HFFc6 (cell line): ENCODE results near the gene SMIM36. TPM values are rescaled to one million over a fixed set of nuclear protein-coding genes. Genes with fewer than 3 reads are reported as not detected.
"Not testable (repeated sequence)": the region's sequence is repeated elsewhere in the genome, so short reads cannot be mapped to it uniquely, and the experiment has no call there.

Experiments used
- DNase-seq: peaks from one replicate; pipeline ENCODE4 v3.0.0-alpha.2; 2018
- H3K27ac Mint-ChIP-seq: 2 replicates; pipeline ENCODE4 v1.8.0; 2020; ENCODE audit warnings: mild to moderate bottlenecking, mixed read lengths
- H3K27me3 Mint-ChIP-seq: 2 replicates; pipeline ENCODE4 v1.8.0; 2021; ENCODE audit warnings: mild to moderate bottlenecking, moderate library complexity, mixed read lengths; ENCODE audit not compliant: insufficient read depth
- H3K36me3 Mint-ChIP-seq: 2 replicates; pipeline ENCODE4 v1.8.0; 2021; ENCODE audit warnings: low read depth, mixed read lengths
- H3K4me1 Mint-ChIP-seq: 2 replicates; pipeline ENCODE4 v1.8.0; 2020; ENCODE audit warnings: low read depth, mixed read lengths
- H3K4me3 Mint-ChIP-seq: 2 replicates; pipeline ENCODE4 v1.8.0; 2020; ENCODE audit warnings: mild to moderate bottlenecking, moderate library complexity, mixed read lengths
- H3K9me3 Mint-ChIP-seq: 2 replicates; pipeline ENCODE4 v1.8.0; 2020; ENCODE audit warnings: mild to moderate bottlenecking, mixed read lengths
- total RNA-seq, 6 experiments: library from RNA; stranded (reverse); fragmentation: NEBNext Ultra II Directional; extraction: Animal tissue kit (Norgen Biotek cat#: 25700); gene quantifications; 2 replicates in 1 of 6; 3 replicates in 5 of 6; pipeline ENCODE4 v1.2.3, GENCODE V29; 2021
- TF ChIP-seq, protein P1 (sequence below): fragments of 200-600 bp; sonication (generic); IDR thresholded peaks from 2 replicates; pipeline ENCODE4 v1.5.0; 2021; ENCODE audit warnings: antibody characterized with exemption, mild to moderate bottlenecking

SMIM36 gene
- total RNA-seq, 6 experiments from 2014 or later, result not detected

DNA sequence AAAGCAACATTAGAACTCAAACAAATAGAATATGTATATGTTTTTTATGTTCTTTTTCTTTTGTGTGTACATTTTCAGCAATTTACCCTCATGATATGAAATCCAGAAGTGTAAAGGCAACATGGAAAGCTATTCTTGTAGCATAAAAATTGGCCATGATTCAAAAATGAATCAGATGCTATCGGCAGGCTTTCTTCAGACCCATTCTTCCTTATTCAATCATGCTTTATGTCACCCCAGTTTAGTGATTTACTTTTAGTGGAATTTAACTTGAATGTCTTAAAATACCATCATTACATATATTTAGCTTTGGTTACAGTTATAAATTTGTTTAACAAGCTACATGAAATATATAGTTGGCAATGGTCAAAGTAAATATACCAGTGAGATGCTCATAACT, 21.4 kb upstream of the SMIM36 start:
- H3K27ac Mint-ChIP-seq, result no peak overlapping the region
- peaks cover 7% of the 10 kb centered on the region for H3K27me3 Mint-ChIP-seq
- H3K4me3 Mint-ChIP-seq, result no peak overlapping the region
- TF ChIP-seq, protein P1, sequence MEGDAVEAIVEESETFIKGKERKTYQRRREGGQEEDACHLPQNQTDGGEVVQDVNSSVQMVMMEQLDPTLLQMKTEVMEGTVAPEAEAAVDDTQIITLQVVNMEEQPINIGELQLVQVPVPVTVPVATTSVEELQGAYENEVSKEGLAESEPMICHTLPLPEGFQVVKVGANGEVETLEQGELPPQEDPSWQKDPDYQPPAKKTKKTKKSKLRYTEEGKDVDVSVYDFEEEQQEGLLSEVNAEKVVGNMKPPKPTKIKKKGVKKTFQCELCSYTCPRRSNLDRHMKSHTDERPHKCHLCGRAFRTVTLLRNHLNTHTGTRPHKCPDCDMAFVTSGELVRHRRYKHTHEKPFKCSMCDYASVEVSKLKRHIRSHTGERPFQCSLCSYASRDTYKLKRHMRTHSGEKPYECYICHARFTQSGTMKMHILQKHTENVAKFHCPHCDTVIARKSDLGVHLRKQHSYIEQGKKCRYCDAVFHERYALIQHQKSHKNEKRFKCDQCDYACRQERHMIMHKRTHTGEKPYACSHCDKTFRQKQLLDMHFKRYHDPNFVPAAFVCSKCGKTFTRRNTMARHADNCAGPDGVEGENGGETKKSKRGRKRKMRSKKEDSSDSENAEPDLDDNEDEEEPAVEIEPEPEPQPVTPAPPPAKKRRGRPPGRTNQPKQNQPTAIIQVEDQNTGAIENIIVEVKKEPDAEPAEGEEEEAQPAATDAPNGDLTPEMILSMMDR, result no peak
- DNase-seq, result no peak
- H3K4me1 Mint-ChIP-seq, result peaks cover 21% of the 10 kb centered on the region; the same call in 1 of the 2 replicates
- no peaks in the 10 kb centered on the region for H3K36me3 Mint-ChIP-seq
- H3K9me3 Mint-ChIP-seq, result no peaks in the 10 kb centered on the region

DNA sequence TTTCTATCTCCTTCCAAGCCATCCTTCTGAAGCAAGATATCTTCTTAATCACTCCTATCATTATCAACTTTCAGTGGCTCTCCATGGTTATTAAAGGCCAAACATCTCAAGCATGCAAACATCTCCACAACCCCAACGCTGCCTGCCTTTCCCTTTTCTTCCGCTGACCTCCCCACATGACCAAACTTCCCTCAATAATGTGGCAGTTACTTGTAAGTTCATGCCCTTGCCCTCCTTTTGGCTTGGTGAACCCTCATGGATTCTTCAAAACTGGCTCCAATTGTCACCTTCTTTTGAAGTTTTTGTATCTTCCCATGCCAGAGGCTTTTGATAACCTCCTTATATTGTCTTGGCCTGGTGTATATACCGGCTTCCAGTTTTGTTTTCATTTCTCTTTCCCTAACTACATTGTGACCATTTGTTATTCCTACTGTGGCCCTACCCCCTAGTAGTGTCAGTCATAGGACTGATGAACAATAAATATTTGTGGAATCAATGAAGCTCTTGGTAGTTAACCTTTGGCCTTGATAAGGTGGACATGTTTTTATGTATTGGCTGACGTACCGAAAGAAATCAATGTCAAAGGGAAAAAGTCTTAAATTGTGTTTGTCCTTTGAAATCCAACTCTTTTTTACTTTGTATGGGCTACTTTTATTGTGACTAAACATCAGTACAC, 19.9 kb upstream of the SMIM36 start:
- H3K9me3 Mint-ChIP-seq, result no peaks in the 10 kb centered on the region
- H3K4me3 Mint-ChIP-seq, result no peak overlapping the region
- H3K4me1 Mint-ChIP-seq, result peaks cover 21% of the 10 kb centered on the region; the same call in 1 of the 2 replicates
- no peak overlapping the region for H3K27ac Mint-ChIP-seq
- DNase-seq, result no peak
- H3K36me3 Mint-ChIP-seq, result no peaks in the 10 kb centered on the region
- TF ChIP-seq, protein P1, result no peak
- H3K27me3 Mint-ChIP-seq, result peaks cover 7% of the 10 kb centered on the region

DNA sequence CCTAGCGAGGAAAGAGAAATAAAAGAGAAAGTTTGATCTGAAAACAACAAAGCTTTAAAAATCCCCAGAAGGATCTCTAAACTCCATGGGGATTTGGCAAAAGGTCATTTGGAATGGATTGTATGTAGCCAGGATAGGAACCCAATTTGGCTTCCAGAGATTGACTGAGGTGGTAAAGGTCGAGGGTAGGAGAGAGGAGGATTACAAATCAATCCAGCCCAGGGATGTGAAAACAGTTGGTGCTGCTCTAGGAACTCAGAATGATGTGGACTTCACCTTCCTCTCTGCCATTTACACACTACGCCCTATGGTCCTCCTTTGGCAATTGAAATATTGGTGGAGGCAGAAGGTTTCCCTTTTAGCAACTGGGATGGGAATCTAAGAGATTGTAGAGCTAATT, 18.8 kb upstream of the SMIM36 start:
- no peak overlapping the region for H3K4me3 Mint-ChIP-seq
- no peaks in the 10 kb centered on the region for H3K9me3 Mint-ChIP-seq
- no peak for DNase-seq
- H3K27ac Mint-ChIP-seq, result no peak overlapping the region
- no peaks in the 10 kb centered on the region for H3K36me3 Mint-ChIP-seq
- peaks cover 7% of the 10 kb centered on the region for H3K27me3 Mint-ChIP-seq
- peaks cover 21% of the 10 kb centered on the region; the same call in 1 of the 2 replicates for H3K4me1 Mint-ChIP-seq
- TF ChIP-seq, protein P1, result no peak

- Mint-ChIP-seq H3K9me3 (no peaks in the 10 kb centered on the region), H3K4me1 (peaks cover 3% of the 10 kb centered on the region; the same call in 1 of the 2 replicates), H3K4me3 (no peak overlapping the region), H3K27ac (no peak overlapping the region), H3K27me3 (peaks cover 7% of the 10 kb centered on the region), H3K36me3 (no peaks in the 10 kb centered on the region)
- peak; percentile 58 for DNase-seq
- TF ChIP-seq, protein P1, result peak; percentile 79
Measured at GRCh38 chr17:55527540-55528118, 16.4 kb upstream of the SMIM36 start.

DNA sequence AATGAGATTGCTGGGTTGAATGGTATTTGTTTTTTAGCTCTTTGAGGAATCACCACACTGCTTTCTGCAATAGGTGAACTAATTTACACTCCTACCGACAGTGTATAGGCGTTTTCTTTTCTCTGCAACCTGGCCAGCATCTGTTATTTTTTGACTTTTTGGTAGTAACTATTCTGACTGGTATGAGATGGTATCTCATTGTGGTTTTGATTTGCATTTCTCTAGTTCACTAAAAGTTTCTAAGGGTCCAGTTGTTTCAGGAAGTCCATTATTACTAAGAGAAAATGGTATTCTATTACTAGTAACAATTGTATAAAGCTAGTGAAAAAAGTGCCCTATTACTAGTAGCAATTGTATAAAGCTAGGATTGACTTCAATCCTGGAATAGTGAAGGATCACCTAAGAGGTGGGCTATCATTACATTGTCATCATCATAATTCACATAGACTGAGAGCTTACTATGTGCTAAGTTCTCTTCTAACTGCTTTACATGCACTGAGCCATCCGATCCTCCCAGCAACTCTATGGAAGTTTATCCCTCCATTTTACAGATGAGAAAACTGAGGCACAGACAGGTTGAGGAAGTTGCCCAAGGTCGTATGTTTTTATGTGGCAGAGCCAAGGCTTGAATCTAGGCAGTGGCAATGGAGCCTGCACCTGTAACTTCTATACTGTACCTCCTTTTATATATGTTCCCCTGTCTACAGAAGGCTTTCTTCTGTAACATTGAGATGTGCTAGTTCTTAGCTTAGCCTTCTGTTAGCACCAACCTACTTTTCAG, 13.4 kb upstream of the SMIM36 start:
- H3K27ac Mint-ChIP-seq, result no peak overlapping the region
- no peak for DNase-seq
- H3K9me3 Mint-ChIP-seq, result no peaks in the 10 kb centered on the region
- H3K4me1 Mint-ChIP-seq, result no peaks in the 10 kb centered on the region
- no peaks in the 10 kb centered on the region for H3K36me3 Mint-ChIP-seq
- TF ChIP-seq, protein P1, result no peak
- H3K4me3 Mint-ChIP-seq, result no peak overlapping the region
- H3K27me3 Mint-ChIP-seq, result peaks cover 4% of the 10 kb centered on the region

GRCh38 chr17:55523032-55523431, 11.8 kb upstream of the SMIM36 start:
- DNase-seq, H3K27me3 Mint-ChIP-seq, H3K36me3 Mint-ChIP-seq, H3K4me1 Mint-ChIP-seq, H3K9me3 Mint-ChIP-seq, H3K4me3 Mint-ChIP-seq, H3K27ac Mint-ChIP-seq: not testable (repeated sequence)
